HUDEP-2 (cell line): Measurements from ENCODE around the gene KLC1.
A peak's percentile ranks its signal among the peaks of the same experiment; 100 is the strongest.

Source experiments
- DNase-seq, 76 experiments: peaks; one replicate each; lab custom pipeline; 2025; ENCODE audit not compliant: unreplicated experiment in 76 of 76; lab: John Stamatoyannopoulos, UW

KLC1 gene

GRCh38 chr14:103702095-103702494 lies 73.1 kb downstream of the KLC1 start:
- no peak for DNase-seq

- no peak for DNase-seq
Observed at GRCh38 chr14:103702497-103703432, 73.8 kb downstream of the KLC1 start.

GRCh38 chr14:103703433-103704385 lies 74.7 kb downstream of the KLC1 start:
- DNase-seq = no peak

- no peak for DNase-seq
Observed at GRCh38 chr14:103704708-103705107, 75.7 kb downstream of the KLC1 start.

- DNase-seq = no peak
Observed at GRCh38 chr14:103705118-103705503, 76.1 kb downstream of the KLC1 start.

GRCh38 chr14:103705504-103706284 lies 76.7 kb downstream of the KLC1 start:
- DNase-seq = no peak

- DNase-seq = no peak
Observed at GRCh38 chr14:103706551-103707328, 77.7 kb downstream of the KLC1 start.

- no peak for DNase-seq
Observed at GRCh38 chr14:103707329-103708263, 78.6 kb downstream of the KLC1 start.

GRCh38 chr14:103708750-103709187 lies 79.8 kb downstream of the KLC1 start:
- no peak for DNase-seq

- DNase-seq = no peak
Observed at GRCh38 chr14:103709814-103710213, 80.8 kb downstream of the KLC1 start.

GRCh38 chr14:103710771-103711377 lies 81.9 kb downstream of the KLC1 start:
- no peak for DNase-seq

GRCh38 chr14:103711516-103712431 lies 82.8 kb downstream of the KLC1 start:
- peak in 30 of 76 experiments; percentile 9 to 53 (median 28) for DNase-seq

- no peak for DNase-seq
Observed at GRCh38 chr14:103712633-103713247, 83.7 kb downstream of the KLC1 start.

GRCh38 chr14:103713304-103714062 lies 84.5 kb downstream of the KLC1 start:
- no peak for DNase-seq

GRCh38 chr14:103714063-103714724 lies 85.2 kb downstream of the KLC1 start:
- no peak for DNase-seq
